GM18520 (cell line): ENCODE results near the gene FAT1.

Experiments used
- ATAC-seq: cut with Tn5 transposase; IDR thresholded peaks from one replicate; pipeline ENCODE4 v1.9.1; 2021; ENCODE audit not compliant: unreplicated experiment

Gene FAT1

DNA sequence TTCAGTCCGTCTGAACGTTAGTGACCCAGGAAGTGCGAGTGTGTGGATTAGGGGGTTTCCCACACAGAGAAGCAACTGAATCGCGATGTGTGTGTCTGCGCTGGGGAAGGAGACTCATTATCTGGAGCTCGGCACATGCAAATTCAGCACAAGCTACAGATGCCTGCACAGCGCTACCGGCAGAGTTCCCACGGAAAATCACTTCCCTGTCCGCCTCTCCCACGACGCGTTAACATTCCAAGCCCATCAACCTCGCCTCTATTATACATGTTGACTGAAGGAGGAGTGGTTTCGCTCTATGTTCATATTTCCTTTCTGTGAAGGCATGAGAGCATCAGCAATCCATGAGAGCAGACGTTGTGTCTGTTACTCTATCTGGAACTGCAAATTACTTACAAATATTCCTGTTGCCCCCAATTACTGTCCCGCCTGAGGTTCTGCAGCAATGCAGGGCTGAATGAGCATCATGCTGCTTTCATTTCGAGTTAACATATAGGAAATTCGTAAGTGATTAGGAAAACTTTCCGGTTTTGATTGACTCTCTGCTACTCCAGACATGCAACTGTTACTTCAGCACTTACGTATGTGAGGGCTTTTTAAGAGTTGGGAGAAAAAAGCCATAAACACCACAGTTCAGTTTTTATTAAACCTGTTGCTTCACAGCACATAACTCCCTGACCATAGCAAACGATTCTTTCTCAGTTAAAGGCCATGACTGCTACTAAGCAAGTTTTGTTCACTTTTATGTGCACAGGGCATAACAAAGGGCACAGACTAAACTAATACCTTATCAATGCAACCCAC, 153.3 kb downstream of the FAT1 start:
- ATAC-seq, result no peak

DNA sequence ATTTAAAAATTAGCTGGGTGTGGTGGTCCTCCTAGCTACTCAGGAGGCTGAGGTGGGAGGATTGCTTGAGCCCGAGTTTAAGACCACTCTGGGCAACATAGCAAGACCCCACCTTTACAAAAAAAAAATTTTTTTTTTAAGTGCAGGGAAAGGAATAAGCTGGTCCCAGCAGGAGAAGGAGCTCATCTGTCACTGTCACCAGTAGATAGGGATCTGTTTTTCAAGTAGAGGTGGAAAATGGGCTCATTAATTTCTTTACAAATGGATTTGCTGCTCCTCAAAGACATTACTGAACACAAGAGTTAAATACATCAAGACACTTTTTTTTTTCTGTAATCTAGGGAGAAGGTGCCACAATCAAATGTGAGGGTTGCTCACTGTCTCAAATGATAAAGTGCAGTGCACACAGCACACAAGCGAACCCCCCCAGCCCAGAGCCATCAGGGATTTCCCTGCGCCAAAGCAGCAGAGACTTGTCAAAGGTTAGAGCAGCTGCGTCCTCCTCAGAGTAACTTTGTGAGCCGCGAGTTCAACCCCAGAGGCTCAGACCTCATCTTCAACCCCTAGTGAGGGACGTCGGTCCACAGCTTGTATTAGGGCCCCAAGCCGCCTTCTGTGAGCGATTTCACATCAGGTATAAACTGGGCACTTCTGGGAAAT, 154.0 kb downstream of the FAT1 start:
- ATAC-seq, result no peak

DNA sequence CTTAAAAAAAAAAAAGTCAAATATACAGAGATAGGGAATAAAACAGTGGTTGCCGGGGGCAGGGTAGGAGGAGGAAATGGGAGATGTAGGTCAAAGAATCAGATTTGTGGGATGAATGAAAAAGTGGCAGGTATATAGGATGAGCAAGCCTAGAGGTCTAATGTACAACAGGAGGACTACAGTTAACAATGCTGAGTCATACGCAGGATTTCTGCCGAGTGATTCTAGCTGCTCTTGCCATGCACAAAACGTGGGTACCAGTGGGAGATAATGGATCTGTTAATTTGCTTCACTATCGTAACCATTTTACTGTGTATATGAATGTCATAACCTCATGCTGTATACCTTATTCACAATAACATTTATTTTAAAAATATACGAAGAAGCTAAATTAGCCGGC, 157.6 kb downstream of the FAT1 start:
- ATAC-seq, result no peak

DNA sequence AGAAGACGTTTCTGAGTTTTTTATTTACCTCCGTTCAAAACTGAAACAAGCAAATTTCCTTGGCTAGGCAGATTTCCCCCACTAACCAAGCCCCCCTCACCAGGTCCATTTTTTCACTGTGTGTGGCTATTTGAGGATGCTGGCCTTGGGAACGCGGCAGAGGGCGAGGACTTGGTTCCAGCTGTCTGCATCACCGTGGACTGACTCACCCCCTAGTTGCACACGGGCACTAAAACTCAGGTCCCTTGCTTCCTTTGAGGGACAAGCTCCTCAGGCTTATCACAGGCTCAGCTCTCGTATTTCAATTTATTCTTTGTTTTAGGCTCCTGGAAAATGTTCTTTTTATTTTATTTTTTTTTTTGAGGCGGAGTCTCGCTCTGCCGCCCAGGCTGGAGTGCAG, 159.9 kb downstream of the FAT1 start:
- ATAC-seq, result no peak

DNA sequence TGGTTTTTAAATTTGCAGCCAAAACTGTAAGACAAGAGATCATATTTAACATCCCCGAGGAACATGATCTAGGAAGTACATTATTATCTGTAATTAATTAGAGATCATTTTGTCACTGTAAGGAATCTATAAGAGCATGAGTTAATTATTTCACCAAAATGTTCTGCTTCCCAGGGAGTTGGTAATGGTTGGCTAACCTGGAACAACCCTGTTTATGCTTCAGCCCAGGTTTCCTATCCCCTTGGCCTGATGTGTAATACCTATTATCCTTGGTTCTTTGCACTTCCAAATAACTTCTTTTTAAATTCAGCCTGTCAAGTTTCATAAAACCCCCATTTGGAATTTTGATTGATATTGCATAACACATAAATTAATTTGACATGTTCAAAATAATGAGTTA, 161.9 kb downstream of the FAT1 start:
- ATAC-seq, result no peak

DNA sequence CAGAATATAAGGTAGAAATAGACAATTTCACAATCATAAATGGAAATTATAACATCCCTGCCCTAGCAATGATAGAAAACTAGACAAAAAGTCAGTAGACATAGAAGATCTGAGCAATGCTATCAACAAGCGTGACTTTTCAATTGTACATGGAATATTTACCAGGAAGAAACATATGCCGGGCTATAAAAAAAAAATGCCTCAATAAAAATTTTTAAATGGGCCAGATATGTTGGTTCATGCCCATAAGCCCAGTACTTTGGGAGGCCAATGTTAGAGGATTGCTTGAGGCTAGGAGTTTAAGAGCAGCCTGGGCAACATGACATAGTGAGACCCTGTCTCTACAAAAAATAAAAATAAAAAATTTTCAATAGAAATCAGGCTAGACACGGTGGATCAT, 163.0 kb downstream of the FAT1 start:
- no peak for ATAC-seq

DNA sequence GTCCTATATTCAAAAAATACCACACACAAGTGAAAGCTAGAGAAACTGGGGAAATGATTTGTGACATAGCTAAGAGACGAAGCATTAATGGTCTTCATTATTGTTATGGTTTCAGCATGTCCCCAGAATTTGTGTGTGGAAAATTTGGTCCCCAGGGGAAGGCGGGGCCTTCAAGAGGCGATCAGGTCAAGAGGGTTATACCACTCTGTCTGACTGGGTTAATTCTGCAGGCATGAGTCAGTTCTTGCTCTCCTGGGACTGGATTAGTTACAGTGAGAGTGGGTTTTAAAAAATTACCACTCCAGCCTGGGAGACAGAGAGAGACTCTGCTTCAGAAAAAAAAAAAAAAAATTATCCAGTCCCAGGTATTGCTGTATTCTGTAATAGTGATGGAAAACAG, 166.2 kb downstream of the FAT1 start:
- no peak for ATAC-seq

DNA sequence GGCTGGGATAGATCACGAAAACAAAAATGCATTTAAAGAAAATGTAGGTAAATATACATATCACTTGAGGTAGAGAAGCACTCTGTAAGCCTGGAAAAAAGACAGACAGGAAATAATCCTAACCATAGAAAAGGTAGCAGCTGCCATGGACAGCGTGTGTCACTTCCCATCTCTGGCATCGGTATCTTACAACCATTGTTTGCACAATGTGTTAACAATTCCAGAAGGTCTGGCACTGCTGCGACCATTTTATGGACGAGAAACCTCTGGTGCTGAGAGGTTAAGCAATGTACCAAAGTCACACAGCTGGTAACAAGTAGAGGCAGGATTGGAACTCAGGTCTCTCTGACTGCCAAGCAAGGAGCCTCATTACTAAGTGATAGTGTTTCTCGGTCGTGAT, 166.6 kb downstream of the FAT1 start:
- ATAC-seq, result no peak

DNA sequence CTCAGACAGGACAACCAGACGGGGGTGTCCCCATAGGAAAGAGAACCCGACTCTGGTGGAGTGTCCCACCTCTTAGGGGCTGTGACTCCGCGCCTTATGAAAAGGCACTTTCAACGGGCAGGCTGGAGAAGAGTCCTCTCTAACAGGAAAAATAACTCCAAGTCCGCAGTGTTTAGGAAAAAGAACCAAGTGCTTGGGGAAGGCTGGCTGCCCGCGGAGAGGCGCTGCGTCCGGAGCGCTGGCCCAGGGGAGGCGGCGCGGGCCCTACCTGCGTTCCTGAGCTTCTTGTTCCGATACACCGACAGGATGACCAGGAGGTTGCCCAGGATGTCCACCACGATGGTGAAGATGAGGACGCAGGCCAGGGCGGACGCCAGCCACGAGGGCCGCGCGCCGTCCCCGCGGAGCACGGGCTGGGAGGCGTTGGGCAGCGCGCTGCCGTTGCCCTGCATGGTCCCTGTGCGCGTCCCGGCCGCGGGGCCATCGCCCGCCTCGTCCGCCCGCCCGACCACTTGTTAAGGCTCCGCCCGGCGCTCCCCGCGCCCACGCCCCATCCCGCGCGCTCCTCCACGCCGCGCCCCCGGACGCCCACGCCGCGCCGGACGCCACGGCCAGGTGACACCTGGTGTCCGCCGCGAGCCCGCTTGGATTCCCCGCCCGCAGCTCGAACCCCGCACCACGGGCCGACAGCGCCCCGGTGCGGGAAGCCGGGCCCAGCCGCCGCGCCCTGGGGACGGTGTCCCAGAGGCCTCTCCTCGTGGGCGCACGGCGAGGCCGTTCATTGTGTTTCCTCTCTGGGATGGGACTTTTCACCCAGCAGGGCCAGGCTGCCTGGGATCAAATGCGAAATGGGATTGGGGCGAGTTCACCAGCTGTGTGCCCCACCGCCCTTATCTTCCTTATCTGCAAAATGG, 168.5 kb downstream of the FAT1 start, which contains the start of gene MTNR1A:
Gene MTNR1A (minus strand): TSS at position 654 of the 914 bp plus-strand sequence. CDS start 202 bp downstream, at position 452.
- no peak for ATAC-seq

DNA sequence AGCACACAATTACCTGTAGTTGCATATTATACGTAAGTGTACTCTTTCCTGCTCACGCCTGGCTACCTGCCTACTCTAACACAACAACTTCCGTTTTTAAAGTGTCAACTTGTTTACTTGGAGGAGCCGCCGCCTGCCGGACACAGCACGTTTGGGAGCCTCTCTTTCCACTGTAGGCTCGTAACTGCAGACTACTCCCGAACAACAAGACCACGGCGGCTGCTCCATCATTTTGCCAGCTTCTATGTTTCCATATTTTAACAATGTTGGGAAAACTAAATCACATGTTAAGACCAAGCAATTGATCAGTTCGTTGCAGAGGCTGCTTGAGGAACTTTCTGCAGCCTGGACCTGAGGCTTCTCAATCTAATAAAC, 169.1 kb downstream of the FAT1 start:
- no peak for ATAC-seq

DNA sequence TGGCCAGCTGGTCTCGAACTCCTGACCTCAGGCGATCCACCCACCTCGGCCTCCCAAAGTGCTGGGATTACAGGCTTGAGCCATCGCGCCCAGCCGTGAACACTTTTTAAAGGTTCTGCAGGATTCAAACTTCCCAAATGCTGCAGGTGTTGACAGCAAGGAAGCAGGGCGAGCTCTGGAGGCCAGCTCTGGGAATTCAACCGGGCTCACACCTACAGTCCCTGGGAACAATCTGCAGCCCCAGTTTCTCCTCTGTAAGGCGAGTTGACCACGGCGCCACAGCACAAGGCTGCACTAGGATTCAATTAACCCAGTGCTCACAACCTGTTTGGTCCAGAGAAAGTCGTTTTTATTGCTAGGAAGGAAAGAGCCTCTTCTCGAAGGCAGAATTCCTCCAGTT, 169.9 kb downstream of the FAT1 start:
- no peak for ATAC-seq

DNA sequence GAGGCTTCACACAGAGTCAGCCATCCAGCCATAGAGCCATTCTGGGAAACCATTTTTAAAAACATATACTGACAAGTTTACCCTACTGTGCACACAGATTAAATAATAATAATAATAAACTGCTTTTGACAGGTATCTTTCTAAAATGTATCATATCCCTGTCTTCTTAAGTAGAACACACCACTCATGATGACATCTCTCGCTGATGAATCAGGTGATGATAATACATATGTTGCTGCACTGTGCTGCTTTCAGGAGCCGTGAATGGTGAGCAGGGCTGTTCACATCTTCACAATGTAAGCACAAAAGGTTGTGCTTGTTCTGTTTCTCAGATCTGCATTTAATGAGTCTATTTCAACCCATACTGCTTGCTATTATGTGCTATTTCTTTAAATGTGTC, 171.8 kb downstream of the FAT1 start:
- no peak for ATAC-seq

DNA sequence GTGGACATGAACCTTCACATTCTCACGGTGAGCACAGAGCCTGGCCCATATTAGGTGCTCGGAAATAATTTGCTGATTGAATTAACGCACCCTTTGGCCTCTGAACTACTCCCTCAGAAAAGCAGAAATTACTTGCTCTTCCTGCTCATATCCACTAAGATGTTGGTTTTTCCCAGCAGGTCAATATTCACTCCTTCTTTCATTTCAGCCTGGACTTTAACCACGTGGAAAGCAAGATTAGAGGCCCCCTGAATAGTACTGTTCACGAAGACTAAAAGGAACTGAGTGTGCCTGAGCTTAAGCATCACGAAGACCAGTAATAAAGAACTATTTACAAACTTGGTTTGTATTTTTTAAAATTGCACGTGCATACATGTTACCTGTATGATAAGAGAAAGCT, 178.2 kb downstream of the FAT1 start:
- ATAC-seq, result no peak

DNA sequence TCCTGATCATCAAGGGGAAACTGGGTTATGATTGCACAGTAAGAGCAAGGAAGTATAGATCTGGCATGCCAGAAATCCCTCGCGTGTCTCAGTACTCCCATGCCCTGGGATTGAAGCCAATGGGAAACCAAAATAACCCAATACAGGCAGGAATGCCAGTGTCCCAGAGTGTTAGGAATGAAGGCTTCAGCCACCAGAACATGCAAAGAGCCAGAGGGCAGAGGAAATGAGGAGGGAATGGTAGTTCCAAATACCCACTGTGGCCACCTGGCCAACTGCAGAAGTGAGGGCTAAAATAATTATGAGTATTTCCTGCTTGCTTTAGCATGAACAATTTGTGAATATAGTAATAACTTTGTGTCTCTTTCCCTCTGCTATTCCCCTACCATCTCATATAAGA, 180.4 kb downstream of the FAT1 start:
- ATAC-seq, result no peak

DNA sequence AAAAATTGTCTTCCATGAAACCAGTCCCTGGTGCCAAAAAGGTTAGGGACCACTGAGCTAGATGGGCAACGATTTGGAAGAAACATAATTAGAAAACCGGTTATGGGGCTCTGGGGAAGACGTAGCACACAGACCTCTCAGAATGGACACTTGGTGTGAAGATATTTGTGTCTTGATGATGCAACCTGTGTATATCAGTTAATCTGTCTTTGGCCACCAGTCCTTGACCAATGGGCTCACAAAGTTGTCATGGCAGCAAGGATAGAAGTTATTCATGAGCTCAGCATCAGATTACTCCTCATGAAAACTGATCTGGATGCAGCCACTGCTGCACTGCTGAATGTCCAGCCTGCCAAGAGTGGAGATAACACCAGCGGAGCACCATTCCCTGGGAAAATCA, 181.9 kb downstream of the FAT1 start:
- ATAC-seq, result no peak

DNA sequence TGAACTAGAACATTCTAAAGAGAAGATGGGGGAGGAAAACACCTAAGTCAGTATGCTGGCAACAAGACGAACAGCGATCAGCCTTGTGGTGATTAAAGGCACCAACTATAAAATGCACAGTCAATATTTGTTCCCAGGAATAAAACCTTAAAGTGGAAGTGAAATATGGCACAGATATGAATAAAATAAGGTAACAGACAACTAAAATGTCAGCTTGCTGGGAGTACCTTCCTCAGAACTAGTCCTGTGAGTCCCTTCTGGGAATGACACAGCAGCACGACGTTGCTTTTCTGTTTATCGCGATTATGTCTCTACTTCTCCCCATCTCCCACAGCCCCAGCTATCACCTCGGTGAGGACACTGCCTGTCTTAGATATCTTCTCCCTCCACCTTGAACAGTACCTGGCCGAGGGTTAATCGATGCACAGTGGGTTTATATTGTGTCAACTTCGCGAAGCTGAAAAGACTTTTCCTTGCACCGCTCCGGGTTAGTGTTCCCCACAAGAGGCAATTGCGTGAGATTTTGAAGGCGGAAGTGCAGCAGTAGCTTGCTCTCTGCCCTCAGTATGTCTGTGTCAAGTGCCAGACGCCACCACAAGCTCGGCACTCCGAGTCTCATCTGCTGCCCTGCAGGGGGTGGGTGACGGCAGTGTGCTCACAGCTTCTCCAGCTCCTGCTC, 185.7 kb downstream of the FAT1 start:
- no peak for ATAC-seq
